Measurements from ENCODE around the gene EID2. TPM values are rescaled to one million over a fixed set of nuclear protein-coding genes. Genes with fewer than 3 reads are reported as not detected.

Gene EID2
- total and polyA plus RNA-seq, 2 of the 13 experiments (the other 11 are each of a cell fraction or from before 2014, with no cell fraction given), result 3.7 to 14.1 TPM

GRCh38 chr19:39544911-39545310 lies 5.0 kb upstream of the EID2 start:
- no peaks in the 10 kb centered on the region for H3K36me3 ChIP-seq (replicated peaks in 1 of 2; ENCODE audit: control insufficient read depth in 1 of 2, insufficient read depth in 2 of 2, low read length in 2 of 2)
- ChIA-PET POLR2A (no interaction called here), CTCF (ENCODE audit: low intra/inter-chr PET ratio, low total read pairs) (no interaction called here)
- no peak overlapping the region for H3K4me2 ChIP-seq (ENCODE audit: low read depth, low read length)
- peaks cover 1 to 12% of the 10 kb centered on the region in 2 experiments; a peak in 3 of 5 replicates for H3K27me3 ChIP-seq (ENCODE audit: control insufficient read depth in 1 of 2, insufficient read depth in 2 of 2, low read length in 2 of 2)
- no peaks in the 10 kb centered on the region for H3K9me3 ChIP-seq (ENCODE audit: low read length)
- FAIRE-seq (no peak), ATAC-seq (no peak), DNase-seq (ENCODE audit: low spot score) (no peak)
- no peak overlapping the region for H3K4me3 ChIP-seq (replicated peaks in 1 of 3; ENCODE audit: insufficient read depth in 1 of 3, low read depth in 2 of 3, low read length in 3 of 3)
- in situ Hi-C loops (cut with HindIII; ENCODE audit: extremely low pct_ligation_motif_present, low pct_unique_long_range_greater_than_20kb), result no loop called here
- H3K9ac ChIP-seq (ENCODE audit: insufficient read depth, low read depth, low read length), result no peak overlapping the region
- no TSS peak for BruUV-seq (replicated peaks)
- no peak overlapping the region for H3K27ac ChIP-seq (ENCODE audit: extremely low read length, insufficient read depth, low read length)
- no peak overlapping the region for H2AFZ ChIP-seq (ENCODE audit: low read length)
- no peaks in the 10 kb centered on the region for H3K79me2 ChIP-seq (ENCODE audit: insufficient read depth, low read length)
- peaks cover 20% of the 10 kb centered on the region for H3K4me1 ChIP-seq (ENCODE audit: insufficient read depth, low read length)
- H4K20me1 ChIP-seq (ENCODE audit: insufficient read depth, low read length), result no peaks in the 10 kb centered on the region
- intact Hi-C loops (cut with micrococcal nuclease; ENCODE audit: unreplicated experiment), result no loop called here
- TF ChIP-seq TBX3 (IDR thresholded peaks at IDR 0.05; ENCODE audit: borderline replicate concordance), result no peak
- no peak for TF ChIP-seq SMC3 (IDR thresholded peaks at IDR 0.05; ENCODE audit: low read length)
- no peak for TF ChIP-seq TOE1 (CRISPR knock-in tag; IDR thresholded peaks at IDR 0.05)
- TF ChIP-seq BRD4 (CRISPR knock-in tag; IDR thresholded peaks at IDR 0.05), result no peak
- no peak for TF ChIP-seq TEF (CRISPR knock-in tag; IDR thresholded peaks at IDR 0.05)
- 0% methylated on average over 1 of the region's 1 CpG for WGBS (ENCODE audit: low lambda C conversion rate)

- WGBS (ENCODE audit: low lambda C conversion rate), result 23% methylated on average over 7 of the region's 7 CpGs
- ChIA-PET CTCF (ENCODE audit: low intra/inter-chr PET ratio, low total read pairs) (no interaction called here), POLR2A (no interaction called here)
- Histone ChIP-seq H3K4me3 (replicated peaks in 1 of 3; ENCODE audit: insufficient read depth in 1 of 3, low read depth in 2 of 3, low read length in 3 of 3) (no peak overlapping the region), H3K4me2 (ENCODE audit: low read depth, low read length) (no peak overlapping the region), H3K36me3 (replicated peaks in 1 of 2; ENCODE audit: control insufficient read depth in 1 of 2, insufficient read depth in 2 of 2, low read length in 2 of 2) (no peaks in the 10 kb centered on the region), H3K27ac (ENCODE audit: extremely low read length, insufficient read depth, low read length) (no peak overlapping the region), H3K79me2 (ENCODE audit: insufficient read depth, low read length) (peaks cover 2% of the 10 kb centered on the region), H3K4me1 (ENCODE audit: insufficient read depth, low read length) (peaks cover 20% of the 10 kb centered on the region), H4K20me1 (ENCODE audit: insufficient read depth, low read length) (no peaks in the 10 kb centered on the region), H3K27me3 (ENCODE audit: control insufficient read depth in 1 of 2, insufficient read depth in 2 of 2, low read length in 2 of 2) (peaks cover 1 to 14% of the 10 kb centered on the region in 2 experiments; a peak in 3 of 5 replicates), H2AFZ (ENCODE audit: low read length) (no peak overlapping the region), H3K9ac (ENCODE audit: insufficient read depth, low read depth, low read length) (no peak overlapping the region), H3K9me3 (ENCODE audit: low read length) (no peaks in the 10 kb centered on the region)
- in situ Hi-C loops (cut with HindIII; ENCODE audit: extremely low pct_ligation_motif_present, low pct_unique_long_range_greater_than_20kb), result no loop called here
- DNase-seq (ENCODE audit: low spot score) (no peak), FAIRE-seq (no peak), ATAC-seq (no peak)
- BruUV-seq (replicated peaks), result no TSS peak
- intact Hi-C loops (cut with micrococcal nuclease; ENCODE audit: unreplicated experiment), result no loop called here
- TF ChIP-seq FOSL2 (CRISPR knock-in tag; IDR thresholded peaks at IDR 0.05), result peak; percentile 31; the same call in 1 of the 2 replicates
- no peak for TF ChIP-seq IKZF4 (CRISPR knock-in tag; IDR thresholded peaks at IDR 0.05; ENCODE audit: borderline replicate concordance, low read depth, not compliant biosample characterization)
- no peak for TF ChIP-seq HES4 (CRISPR knock-in tag; IDR thresholded peaks at IDR 0.05; ENCODE audit: borderline replicate concordance)
- no peak for TF ChIP-seq ZBTB37 (CRISPR knock-in tag; IDR thresholded peaks at IDR 0.05)
- TF ChIP-seq SP5 (CRISPR knock-in tag; IDR thresholded peaks at IDR 0.05; ENCODE audit: borderline replicate concordance, low read depth), result no peak
- TF ChIP-seq TFDP1 (CRISPR knock-in tag; IDR thresholded peaks at IDR 0.05; ENCODE audit: borderline replicate concordance), result no peak
- TF ChIP-seq SCMH1 (CRISPR knock-in tag; IDR thresholded peaks at IDR 0.05; ENCODE audit: borderline replicate concordance), result no peak
- TF ChIP-seq ATF7 (IDR thresholded peaks at IDR 0.05), result no peak
- TF ChIP-seq ATF7 (CRISPR knock-in tag; IDR thresholded peaks at IDR 0.05), result no peak
These were observed 4.4 kb upstream of the EID2 start for GRCh38 chr19:39544226-39544903.

Data from HepG2 (cell line).